Neutrophil (primary cell): ENCODE data around the gene REEP1.

ENCODE experiments used
- H3K27ac ChIP-seq: fragments of 200-600 bp; sonication (generic); 2 replicates; pipeline ENCODE4 v1.5.1; 2016; ENCODE audit warnings: mild to moderate bottlenecking, moderate library complexity
- H3K27me3 ChIP-seq: fragments of 200-600 bp; sonication (generic); 2 replicates; pipeline ENCODE4 v1.6.0; 2016; ENCODE audit warnings: mild to moderate bottlenecking
- H3K36me3 ChIP-seq: fragments of 200-600 bp; sonication (generic); 2 replicates; pipeline ENCODE4 v1.5.1; 2017
- H3K4me1 ChIP-seq, 2 experiments: fragments of 200-600 bp in 1 of 2; sonication (generic) in 1 of 2; 1 replicate in 1 of 2; 2 replicates in 1 of 2; pipeline versions ENCODE4 v1.5.1 to v1.6.1; 2013 to 2016; ENCODE audit warnings: low read depth in 1 of 2, low read length in 1 of 2, mild to moderate bottlenecking in 1 of 2, moderate library complexity in 1 of 2; ENCODE audit not compliant: control insufficient read depth in 1 of 2, insufficient read depth in 1 of 2
- H3K4me3 ChIP-seq, 2 experiments: fragments of 200-600 bp in 1 of 2; sonication (generic) in 1 of 2; 1 replicate in 1 of 2; 2 replicates in 1 of 2; pipeline ENCODE4 v1.5.1; 2013 to 2016; ENCODE audit warnings: low read depth in 1 of 2, low read length in 1 of 2, mild to moderate bottlenecking in 1 of 2, moderate library complexity in 1 of 2
- H3K9me3 ChIP-seq: fragments of 200-600 bp; sonication (generic); 2 replicates; pipeline ENCODE4 v1.5.1; 2016
- TF ChIP-seq, protein P1 (sequence below): fragments of 200-600 bp; sonication (generic); IDR thresholded peaks from 2 replicates; pipeline ENCODE4 v1.5.1; 2016; ENCODE audit warnings: antibody characterized with exemption

Gene REEP1

DNA sequence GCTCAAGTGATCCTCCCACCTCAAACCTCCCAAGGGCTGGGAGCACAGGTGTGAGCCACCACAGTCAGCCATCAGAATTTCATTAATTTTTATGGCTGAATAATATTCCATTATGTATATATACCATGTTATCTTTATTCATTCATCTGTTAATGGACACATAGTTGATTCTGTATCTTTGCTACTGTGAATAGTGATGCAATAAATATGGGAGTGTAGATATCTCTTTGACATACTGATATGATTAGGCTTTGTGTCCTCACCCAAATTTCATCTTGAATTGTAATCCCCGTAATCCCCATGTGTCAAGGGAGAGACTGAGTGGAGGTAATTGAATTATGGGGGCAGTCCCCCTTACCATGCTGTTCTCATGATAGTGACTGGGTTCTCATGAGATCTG lies 38.2 kb upstream of the REEP1 start:
- Histone ChIP-seq H3K4me1 (no peaks in the 10 kb centered on the region), H3K27me3 (peaks cover 26% of the 10 kb centered on the region), H3K27ac (no peak overlapping the region), H3K36me3 (no peaks in the 10 kb centered on the region), H3K4me3 (no peak overlapping the region), H3K9me3 (no peaks in the 10 kb centered on the region)
- TF ChIP-seq, protein P1, sequence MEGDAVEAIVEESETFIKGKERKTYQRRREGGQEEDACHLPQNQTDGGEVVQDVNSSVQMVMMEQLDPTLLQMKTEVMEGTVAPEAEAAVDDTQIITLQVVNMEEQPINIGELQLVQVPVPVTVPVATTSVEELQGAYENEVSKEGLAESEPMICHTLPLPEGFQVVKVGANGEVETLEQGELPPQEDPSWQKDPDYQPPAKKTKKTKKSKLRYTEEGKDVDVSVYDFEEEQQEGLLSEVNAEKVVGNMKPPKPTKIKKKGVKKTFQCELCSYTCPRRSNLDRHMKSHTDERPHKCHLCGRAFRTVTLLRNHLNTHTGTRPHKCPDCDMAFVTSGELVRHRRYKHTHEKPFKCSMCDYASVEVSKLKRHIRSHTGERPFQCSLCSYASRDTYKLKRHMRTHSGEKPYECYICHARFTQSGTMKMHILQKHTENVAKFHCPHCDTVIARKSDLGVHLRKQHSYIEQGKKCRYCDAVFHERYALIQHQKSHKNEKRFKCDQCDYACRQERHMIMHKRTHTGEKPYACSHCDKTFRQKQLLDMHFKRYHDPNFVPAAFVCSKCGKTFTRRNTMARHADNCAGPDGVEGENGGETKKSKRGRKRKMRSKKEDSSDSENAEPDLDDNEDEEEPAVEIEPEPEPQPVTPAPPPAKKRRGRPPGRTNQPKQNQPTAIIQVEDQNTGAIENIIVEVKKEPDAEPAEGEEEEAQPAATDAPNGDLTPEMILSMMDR = no peak

DNA sequence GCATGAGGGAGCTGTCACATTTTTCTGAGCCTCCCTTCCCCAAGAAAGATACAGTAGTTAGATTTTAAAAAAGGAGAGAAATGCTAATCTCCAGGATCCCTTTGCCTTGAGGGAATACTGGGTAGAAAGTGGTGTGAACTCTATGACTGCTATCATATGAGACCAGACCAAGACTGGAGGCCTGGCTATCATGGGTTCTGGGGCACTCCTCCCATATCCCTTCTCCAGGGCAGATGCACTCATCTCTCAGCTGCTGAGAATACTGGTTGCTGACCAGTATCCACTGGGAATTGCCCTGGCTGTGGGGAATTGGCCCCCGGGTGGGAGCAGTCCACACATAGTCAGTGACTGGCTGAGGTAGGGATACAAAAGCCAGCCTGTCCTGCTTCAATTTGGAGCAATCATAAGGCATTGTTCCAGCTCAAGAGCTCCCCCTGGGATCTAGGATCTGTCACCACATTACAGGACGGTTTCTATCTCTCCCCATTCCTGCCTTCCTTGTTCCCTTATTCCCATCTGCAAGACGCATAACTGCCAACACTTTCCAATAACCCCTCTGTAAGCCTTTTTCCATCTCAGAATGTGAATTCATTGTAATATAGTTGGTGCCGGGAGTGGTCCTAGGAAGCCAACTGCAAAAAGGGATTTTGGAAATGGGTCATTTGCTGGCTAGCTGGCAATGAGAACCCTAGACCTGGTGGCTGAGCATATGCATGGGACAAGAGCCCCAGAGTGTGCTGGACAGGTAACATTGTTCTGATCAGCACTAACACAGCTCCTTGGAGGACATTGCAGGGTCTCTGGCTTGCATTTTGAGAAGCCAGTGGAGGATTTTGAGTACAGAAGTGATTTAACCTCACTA lies 35.4 kb upstream of the REEP1 start:
- peaks cover 3 to 7% of the 10 kb centered on the region in 2 experiments for H3K4me1 ChIP-seq
- no peak overlapping the region for H3K4me3 ChIP-seq
- no peak overlapping the region for H3K27ac ChIP-seq
- H3K9me3 ChIP-seq = no peaks in the 10 kb centered on the region
- peaks cover 30% of the 10 kb centered on the region for H3K27me3 ChIP-seq
- H3K36me3 ChIP-seq = no peaks in the 10 kb centered on the region
- TF ChIP-seq, protein P1 = no peak

DNA sequence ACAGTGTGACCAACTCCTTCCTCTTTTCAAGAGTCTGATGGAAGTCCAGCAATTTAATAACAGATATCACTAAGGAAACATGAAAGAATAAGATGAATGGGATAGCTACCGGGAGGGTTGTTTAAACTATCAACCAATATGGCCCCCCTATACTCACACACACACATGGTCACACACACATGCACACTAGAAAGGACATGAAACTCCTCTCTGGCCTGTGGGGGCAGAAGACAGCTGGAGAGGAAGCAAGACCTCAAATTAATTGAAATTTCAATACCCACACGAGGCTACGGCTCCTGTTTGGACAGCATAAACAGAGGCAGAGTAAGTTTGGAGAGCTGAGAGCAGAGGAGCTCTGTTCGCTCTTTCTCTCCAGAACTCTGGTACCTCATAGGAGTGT lies 34.7 kb upstream of the REEP1 start:
- H3K4me3 ChIP-seq = no peak overlapping the region
- H3K27me3 ChIP-seq = peaks cover 31% of the 10 kb centered on the region
- H3K9me3 ChIP-seq = no peaks in the 10 kb centered on the region
- peaks cover 3 to 7% of the 10 kb centered on the region in 2 experiments for H3K4me1 ChIP-seq
- TF ChIP-seq, protein P1 = no peak
- no peak overlapping the region for H3K27ac ChIP-seq
- no peaks in the 10 kb centered on the region for H3K36me3 ChIP-seq

DNA sequence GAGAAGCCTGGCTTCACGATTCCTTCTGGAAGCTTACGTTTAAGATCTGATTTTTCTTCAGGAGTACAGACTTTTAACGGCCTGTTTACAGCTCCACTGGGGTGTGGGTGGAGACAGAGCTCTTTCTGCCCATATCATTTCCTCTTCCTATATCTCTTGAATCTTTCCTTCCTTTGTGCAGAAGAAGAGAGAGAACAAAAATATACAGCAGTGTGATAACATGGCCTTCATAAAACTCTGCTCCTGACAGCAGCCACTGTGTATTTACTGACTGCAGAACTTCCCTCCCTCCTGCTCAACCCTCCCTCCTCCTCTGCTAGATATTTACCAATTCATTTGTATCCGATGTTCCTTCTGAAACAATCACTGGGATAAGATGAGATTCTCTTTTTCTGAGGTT lies 34.1 kb upstream of the REEP1 start:
- Histone ChIP-seq H3K36me3 (no peaks in the 10 kb centered on the region), H3K9me3 (no peaks in the 10 kb centered on the region), H3K4me1 (peaks cover 3 to 7% of the 10 kb centered on the region in 2 experiments), H3K4me3 (no peak overlapping the region), H3K27me3 (peaks cover 37% of the 10 kb centered on the region), H3K27ac (no peak overlapping the region)
- TF ChIP-seq, protein P1 = no peak

DNA sequence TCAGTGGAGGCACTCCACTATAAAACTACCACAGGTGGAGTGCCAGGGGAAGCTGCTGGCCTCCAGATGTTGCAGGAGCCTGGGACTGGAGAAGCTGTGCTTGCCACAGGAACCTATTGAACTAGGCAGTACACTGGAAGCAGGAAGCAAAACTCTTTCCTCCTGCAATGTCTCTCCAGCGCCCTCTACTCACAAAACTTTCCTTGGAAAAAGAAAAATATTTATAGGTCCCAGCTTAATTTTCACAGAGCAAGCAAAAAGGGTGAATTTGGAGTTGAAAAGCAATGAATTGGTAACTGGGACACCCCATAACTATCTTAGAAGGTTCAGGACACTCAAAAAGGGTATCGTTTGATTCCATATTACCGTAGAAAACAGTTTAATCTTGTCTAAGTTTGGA lies 33.2 kb upstream of the REEP1 start:
- peaks cover 30% of the 10 kb centered on the region for H3K27me3 ChIP-seq
- no peak overlapping the region for H3K27ac ChIP-seq
- peaks cover 3 to 7% of the 10 kb centered on the region in 2 experiments for H3K4me1 ChIP-seq
- H3K9me3 ChIP-seq = no peaks in the 10 kb centered on the region
- no peaks in the 10 kb centered on the region for H3K36me3 ChIP-seq
- H3K4me3 ChIP-seq = no peak overlapping the region
- TF ChIP-seq, protein P1 = no peak
